Osteocyte (in vitro differentiated cells): ENCODE measurements around the gene AMN1. TPM values are rescaled to one million over a fixed set of nuclear protein-coding genes. Genes with fewer than 3 reads are reported as not detected.

Experiments
- DNase-seq: peaks from one replicate; pipeline ENCODE4 v3.0.0; 2021; ENCODE audit warnings: mixed read lengths; ENCODE audit not compliant: unreplicated experiment; ENCODE audit errors: extremely low spot score
- H3K27ac Mint-ChIP-seq: one replicate; pipeline ENCODE4 v1.8.0; 2021; ENCODE audit warnings: mild to moderate bottlenecking, mixed read lengths; ENCODE audit not compliant: unreplicated experiment
- H3K27me3 Mint-ChIP-seq: one replicate; pipeline ENCODE4 v1.8.0; 2021; ENCODE audit warnings: mixed read lengths; ENCODE audit not compliant: unreplicated experiment
- H3K36me3 Mint-ChIP-seq: one replicate; pipeline ENCODE4 v1.8.0; 2021; ENCODE audit warnings: mixed read lengths; ENCODE audit not compliant: unreplicated experiment
- H3K4me1 Mint-ChIP-seq: one replicate; pipeline ENCODE4 v1.8.0; 2021; ENCODE audit warnings: mixed read lengths; ENCODE audit not compliant: unreplicated experiment
- H3K4me3 Mint-ChIP-seq: one replicate; pipeline ENCODE4 v1.8.0; 2021; ENCODE audit warnings: mild to moderate bottlenecking, moderate library complexity, mixed read lengths; ENCODE audit not compliant: unreplicated experiment
- H3K9me3 Mint-ChIP-seq: one replicate; pipeline ENCODE4 v1.8.0; 2021; ENCODE audit warnings: mixed read lengths; ENCODE audit not compliant: unreplicated experiment
- CTCF ChIP-seq: fragments of 200-600 bp; sonication (generic); IDR thresholded peaks from 2 replicates; pipeline ENCODE4 v1.5.0; 2021; ENCODE audit warnings: antibody characterized with exemption, mild to moderate bottlenecking, moderate library complexity
- total RNA-seq: library from RNA; stranded (reverse); gene quantifications from 2 replicates; pipeline ENCODE4 v1.2.1, GENCODE V29; 2021

AMN1 gene
- total RNA-seq, 1 donor from 2014 or later = 8.5 TPM

GRCh38 chr12:31622038-31622437 lies 106.8 kb downstream of the AMN1 start:
- Mint-ChIP-seq H3K9me3 (no peaks in the 10 kb centered on the region), H3K4me1 (peaks cover 4% of the 10 kb centered on the region), H3K27ac (no peak overlapping the region), H3K36me3 (no peaks in the 10 kb centered on the region), H3K4me3 (no peak overlapping the region), H3K27me3 (no peaks in the 10 kb centered on the region)
- DNase-seq = no peak
- no peak for TF ChIP-seq CTCF

Other genes with a start within 250 kb of the AMN1 start
- 17.8 and 20.3 TPM in 2 replicates for gene DENND5B, start 137.9 kb downstream of the AMN1 start, total RNA-seq
- 3.7 and 4.7 TPM in 2 replicates for gene ETFBKMT, start 69.3 kb downstream of the AMN1 start, total RNA-seq
- 19.9 and 22.6 TPM in 2 replicates for gene RESF1, start 230.4 kb upstream of the AMN1 start, total RNA-seq